ENCODE results near the gene ABHD14A. TPM values are rescaled to one million over a fixed set of nuclear protein-coding genes. Genes with fewer than 3 reads are reported as not detected.
A peak's percentile ranks its signal among the peaks of the same experiment; 100 is the strongest.

ABHD14A gene
- total and polyA plus RNA-seq, 2 of the 13 experiments (the other 11 are each of a cell fraction or from before 2014, with no cell fraction given), result 29.5 to 46.9 TPM

DNA sequence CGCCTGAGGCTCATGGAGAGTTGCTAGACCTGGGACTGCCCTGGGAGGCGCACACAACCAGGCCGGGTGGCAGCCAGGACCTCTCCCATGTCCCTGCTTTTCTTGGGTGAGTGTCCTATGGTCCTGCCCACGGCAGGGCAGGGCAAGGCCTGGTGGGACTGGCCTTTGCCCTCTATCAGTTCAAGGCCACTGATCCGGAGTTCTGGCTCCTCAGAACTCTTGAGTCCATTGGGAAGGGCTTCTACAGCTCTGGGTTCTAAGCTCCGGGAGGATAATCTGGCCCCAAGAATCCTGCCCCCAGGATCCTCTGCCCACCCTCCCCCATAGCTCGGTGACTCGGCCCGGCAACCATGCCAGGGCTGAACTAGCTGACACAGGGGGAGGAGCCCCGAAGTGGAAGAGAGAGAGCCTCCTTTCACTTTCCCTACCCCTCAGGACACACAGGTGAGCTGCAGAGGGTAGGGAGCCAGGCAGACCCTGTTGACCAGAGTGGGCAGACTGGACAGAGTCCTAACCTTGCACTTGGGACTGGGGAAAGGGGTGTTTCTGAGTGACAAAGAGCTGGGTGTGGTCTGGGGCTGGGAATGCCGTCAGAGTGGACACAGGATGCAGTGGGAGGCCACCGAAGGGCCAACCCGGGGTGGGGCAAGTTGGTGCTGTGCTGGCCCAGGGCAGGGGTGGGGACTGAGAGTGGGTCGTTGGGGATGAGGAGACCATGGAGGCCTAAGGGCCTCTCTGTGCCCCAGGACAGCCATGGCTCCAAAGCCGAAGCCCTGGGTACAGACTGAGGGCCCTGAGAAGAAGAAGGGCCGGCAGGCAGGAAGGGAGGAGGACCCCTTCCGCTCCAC, 32.0 kb upstream of the ABHD14A start (continued):
- 0 out of 2 replicates have a peak, but pooled peaks have one; percentile 2 for TF ChIP-seq ZNF275 (CRISPR knock-in tag; IDR thresholded peaks at IDR 0.05; ENCODE audit: borderline replicate concordance)
- TF ChIP-seq JUND (CRISPR knock-in tag; IDR thresholded peaks at IDR 0.05), result no peak
- TF ChIP-seq ZNF280B (CRISPR knock-in tag; IDR thresholded peaks at IDR 0.05; ENCODE audit: borderline replicate concordance), result 0 out of 2 replicates have a peak, but pooled peaks have one; percentile 18
- no peak; the same call in 1 of the 2 replicates for TF ChIP-seq ZSCAN25 (CRISPR knock-in tag; IDR thresholded peaks at IDR 0.05)
- 0 out of 2 replicates have a peak, but pooled peaks have one; percentile 41 for TF ChIP-seq FOXO1 (CRISPR knock-in tag; IDR thresholded peaks at IDR 0.05)
- 0 out of 2 replicates have a peak, but pooled peaks have one; percentile 10 for TF ChIP-seq NR2F6 (IDR thresholded peaks at IDR 0.05)
- TF ChIP-seq NR2F6 (CRISPR knock-in tag; IDR thresholded peaks at IDR 0.05), result peak; percentile 27; the same call in 1 of the 2 replicates
- no peak for TF ChIP-seq ZMYM2 (CRISPR knock-in tag; IDR thresholded peaks at IDR 0.05)
- TF ChIP-seq ZNF577 (CRISPR knock-in tag; IDR thresholded peaks at IDR 0.05; ENCODE audit: borderline replicate concordance, low read depth), result no peak
- peak; percentile 76 for TF ChIP-seq POLR2AphosphoS5 (IDR thresholded peaks at IDR 0.05; ENCODE audit: low read depth, low read length)
- no peak for TF ChIP-seq ZNF883 (CRISPR knock-in tag; IDR thresholded peaks at IDR 0.05; ENCODE audit: not compliant biosample characterization)
- TF ChIP-seq FOXA3 (CRISPR knock-in tag; IDR thresholded peaks at IDR 0.05), result peak; percentile 46; the same call in 1 of the 2 replicates
- TF ChIP-seq TEAD2 (CRISPR knock-in tag; IDR thresholded peaks at IDR 0.05), result no peak
- no peak for TF ChIP-seq IRF9 (CRISPR knock-in tag; IDR thresholded peaks at IDR 0.05; ENCODE audit: borderline replicate concordance)
- peak; percentile 60; the same call in 1 of the 2 replicates for TF ChIP-seq ARID2 (CRISPR knock-in tag; IDR thresholded peaks at IDR 0.05; ENCODE audit: borderline replicate concordance)
- TF ChIP-seq, protein P1, sequence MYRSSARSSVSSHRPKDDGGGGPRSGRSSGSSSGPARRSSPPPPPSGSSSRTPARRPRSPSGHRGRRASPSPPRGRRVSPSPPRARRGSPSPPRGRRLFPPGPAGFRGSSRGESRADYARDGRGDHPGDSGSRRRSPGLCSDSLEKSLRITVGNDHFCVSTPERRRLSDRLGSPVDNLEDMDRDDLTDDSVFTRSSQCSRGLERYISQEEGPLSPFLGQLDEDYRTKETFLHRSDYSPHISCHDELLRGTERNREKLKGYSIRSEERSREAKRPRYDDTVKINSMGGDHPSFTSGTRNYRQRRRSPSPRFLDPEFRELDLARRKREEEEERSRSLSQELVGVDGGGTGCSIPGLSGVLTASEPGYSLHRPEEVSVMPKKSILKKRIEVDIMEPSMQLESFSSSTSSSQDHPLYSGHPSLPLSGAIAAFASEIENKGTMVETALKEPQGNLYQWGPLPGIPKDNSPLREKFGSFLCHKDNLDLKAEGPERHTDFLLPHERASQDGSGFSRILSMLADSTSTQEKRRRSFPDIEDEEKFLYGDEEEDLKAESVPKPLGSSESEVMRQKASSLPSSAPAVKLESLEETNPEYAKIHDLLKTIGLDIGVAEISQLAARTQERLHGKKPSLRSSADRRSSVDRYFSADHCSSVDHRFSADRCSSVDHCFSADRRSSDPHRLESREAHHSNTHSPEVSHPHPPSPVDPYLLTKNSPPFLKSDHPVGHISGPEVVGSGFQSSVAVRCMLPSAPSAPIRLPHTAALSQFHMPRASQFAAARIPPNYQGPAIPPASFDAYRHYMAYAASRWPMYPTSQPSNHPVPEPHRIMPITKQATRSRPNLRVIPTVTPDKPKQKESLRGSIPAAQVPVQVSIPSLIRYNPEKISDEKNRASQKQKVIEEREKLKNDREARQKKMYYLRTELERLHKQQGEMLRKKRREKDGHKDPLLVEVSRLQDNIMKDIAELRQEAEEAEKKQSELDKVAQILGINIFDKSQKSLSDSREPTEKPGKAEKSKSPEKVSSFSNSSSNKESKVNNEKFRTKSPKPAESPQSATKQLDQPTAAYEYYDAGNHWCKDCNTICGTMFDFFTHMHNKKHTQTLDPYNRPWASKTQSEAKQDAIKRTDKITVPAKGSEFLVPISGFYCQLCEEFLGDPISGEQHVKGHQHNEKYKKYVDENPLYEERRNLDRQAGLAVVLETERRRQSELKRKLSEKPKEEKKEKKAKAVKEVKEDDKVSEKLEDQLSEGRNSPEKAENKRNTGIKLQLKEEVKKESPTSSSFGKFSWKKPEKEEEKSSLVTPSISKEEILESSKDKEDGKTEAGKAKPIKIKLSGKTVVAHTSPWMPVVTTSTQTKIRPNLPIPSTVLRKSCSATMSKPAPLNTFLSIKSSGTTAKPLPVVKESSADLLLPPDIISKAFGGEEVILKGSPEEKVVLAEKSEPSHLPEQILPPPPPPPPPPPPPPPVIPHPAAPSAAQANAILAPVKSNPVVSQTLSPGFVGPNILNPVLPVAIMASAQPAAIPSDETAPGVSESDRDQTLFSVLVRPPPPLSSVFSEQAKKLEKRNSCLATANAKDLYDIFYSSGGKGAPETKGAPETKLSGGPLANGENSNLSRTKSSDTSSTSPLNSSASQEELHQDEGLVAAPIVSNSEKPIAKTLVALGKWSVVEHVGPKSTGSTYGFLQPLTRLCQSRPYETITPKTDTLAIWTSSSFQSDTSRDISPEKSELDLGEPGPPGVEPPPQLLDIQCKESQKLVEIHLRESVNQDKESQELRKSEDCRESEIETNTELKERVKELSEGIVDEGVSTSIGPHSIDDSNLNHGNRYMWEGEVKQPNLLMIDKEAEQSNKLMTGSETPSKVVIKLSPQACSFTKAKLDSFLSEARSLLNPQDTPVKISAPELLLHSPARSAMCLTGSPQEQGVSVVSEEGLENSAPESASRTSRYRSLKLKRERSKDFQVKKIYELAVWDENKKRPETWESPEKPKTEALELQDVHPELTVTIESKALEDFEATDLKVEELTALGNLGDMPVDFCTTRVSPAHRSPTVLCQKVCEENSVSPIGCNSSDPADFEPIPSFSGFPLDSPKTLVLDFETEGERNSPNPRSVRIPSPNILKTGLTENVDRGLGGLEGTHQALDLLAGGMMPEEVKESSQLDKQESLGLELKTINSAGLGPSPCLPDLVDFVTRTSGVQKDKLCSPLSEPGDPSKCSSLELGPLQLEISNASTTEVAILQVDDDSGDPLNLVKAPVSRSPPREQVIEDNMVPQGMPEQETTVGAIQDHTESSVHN (CRISPR knock-in tag; IDR thresholded peaks at IDR 0.05), result no peak
- no peak for TF ChIP-seq ZNF33B (CRISPR knock-in tag; IDR thresholded peaks at IDR 0.05)

Measured in HepG2 (cell line).